Mammary epithelial cell (primary cell): ENCODE results near the gene GABPB2.

Experiments used
- CTCF ChIP-seq, 2 donors: IDR thresholded peaks in 1 of 2; conservative IDR thresholded peaks in 1 of 2; 2 replicates each; pipeline ENCODE4 v1.5.1; 2011 to 2012; ENCODE audit warnings: inconsistent platforms in 2 of 2, low read length in 2 of 2, mild to moderate bottlenecking in 2 of 2, control low read depth in 1 of 2, low read depth in 1 of 2; ENCODE audit not compliant: insufficient read depth in 1 of 2; ENCODE audit errors: extremely low read depth in 1 of 2
- EZH2 ChIP-seq: IDR thresholded peaks from 2 replicates; pipeline ENCODE4 v1.6.1; 2012; ENCODE audit warnings: low read length, inconsistent platforms, borderline replicate concordance

GRCh38 chr1:151165281-151165737, 94.7 kb downstream of the GABPB2 start:
- TF ChIP-seq CTCF (conservative IDR thresholded peaks at IDR 0.05 in 1 of 2, IDR thresholded peaks at IDR 0.05 in 1 of 2; ENCODE audit: extremely low read depth in 1 of 2, insufficient read depth in 1 of 2, low read depth in 1 of 2, low read length in 2 of 2) (no peak), EZH2 (no peak)
